Keratinocyte (primary cell): Measurements from ENCODE around the gene NEURL3. TPM values are rescaled to one million over a fixed set of nuclear protein-coding genes. Genes with fewer than 3 reads are reported as not detected.

Source experiments
- DNase-seq: peaks from one replicate; pipeline ENCODE4 v3.0.0-alpha.2; 2011; ENCODE audit warnings: low read depth, missing footprints, low spot score
- FAIRE-seq: peaks from 2 replicates; lab custom pipeline; 2011; peaks lifted over from hg19 to GRCh38; lab: Jason Lieb, UNC
- H2AFZ ChIP-seq: 2 replicates; pipeline ENCODE4 v1.6.0; 2012; ENCODE audit warnings: low read length, control low read depth, inconsistent platforms; ENCODE audit not compliant: control insufficient read depth
- H3K27ac ChIP-seq: 2 replicates; pipeline ENCODE4 v1.5.1; 2011; ENCODE audit warnings: low read length; ENCODE audit not compliant: control insufficient read depth, insufficient read depth
- H3K27me3 ChIP-seq: 3 replicates; pipeline ENCODE4 v1.6.0; 2011; ENCODE audit warnings: low read length; ENCODE audit not compliant: control insufficient read depth, insufficient read depth; ENCODE audit errors: extremely low read depth
- H3K36me3 ChIP-seq, 2 experiments: 2 replicates in 1 of 2; 3 replicates in 1 of 2; pipeline ENCODE4 v1.5.1; 2011; ENCODE audit warnings: low read length in 2 of 2, mild to moderate bottlenecking in 1 of 2; ENCODE audit not compliant: control insufficient read depth in 2 of 2, insufficient read depth in 2 of 2; ENCODE audit errors: extremely low read depth in 1 of 2
- H3K4me1 ChIP-seq: 3 replicates; pipeline ENCODE4 v1.5.1; 2011; ENCODE audit warnings: low read length; ENCODE audit not compliant: control insufficient read depth, insufficient read depth; ENCODE audit errors: extremely low read depth
- H3K4me2 ChIP-seq: 3 replicates; pipeline ENCODE4 v1.6.0; 2011; ENCODE audit warnings: low read depth, low read length; ENCODE audit not compliant: control insufficient read depth, insufficient read depth; ENCODE audit errors: extremely low read depth
- H3K4me3 ChIP-seq, 3 experiments: fragments of 200-600 bp in 1 of 3; sonication (generic) in 1 of 3; 2 replicates in 2 of 3; 3 replicates in 1 of 3; pipeline ENCODE4 v1.5.1; 2011 to 2016; ENCODE audit warnings: low read length in 3 of 3, mild to moderate bottlenecking in 3 of 3, control low read depth in 2 of 3, inconsistent platforms in 1 of 3, low read depth in 1 of 3, mixed read lengths in 1 of 3, mixed run types in 1 of 3, moderate library complexity in 1 of 3; ENCODE audit not compliant: control insufficient read depth in 2 of 3, insufficient read depth in 2 of 3; ENCODE audit errors: extremely low read depth in 1 of 3
- H3K79me2 ChIP-seq: 2 replicates; pipeline ENCODE4 v1.6.0; 2012; ENCODE audit warnings: low read length; ENCODE audit not compliant: control insufficient read depth, insufficient read depth
- H3K9ac ChIP-seq: 3 replicates; pipeline ENCODE4 v1.6.0; 2011; ENCODE audit warnings: low read length; ENCODE audit not compliant: control insufficient read depth, insufficient read depth; ENCODE audit errors: extremely low read depth
- H3K9me1 ChIP-seq: 3 replicates; pipeline ENCODE4 v1.6.0; 2011; ENCODE audit warnings: low read length; ENCODE audit not compliant: control insufficient read depth, insufficient read depth; ENCODE audit errors: extremely low read depth
- H3K9me3 ChIP-seq: 2 replicates; pipeline ENCODE4 v1.5.1; 2012; ENCODE audit warnings: low read depth, low read length; ENCODE audit not compliant: control insufficient read depth
- H4K20me1 ChIP-seq: 3 replicates; pipeline ENCODE4 v1.6.0; 2011; ENCODE audit warnings: low read length; ENCODE audit not compliant: control insufficient read depth, insufficient read depth; ENCODE audit errors: extremely low read depth
- EZH2 ChIP-seq: IDR thresholded peaks from one replicate; pipeline ENCODE4 v1.6.1; 2012; ENCODE audit warnings: inconsistent platforms, mild to moderate bottlenecking, low read length, moderate library complexity
- dilution Hi-C: fragments of 300-500 bp; cut with MboI; formaldehyde crosslinking; loops from one replicate; pipeline ENCODE4 v1.7.0; 2020; ENCODE audit warnings: low sequenced_read_pairs; ENCODE audit not compliant: extremely low pct_ligation_motif_present
- polyA plus RNA-seq, 5 experiments: library from polyadenylated mRNA; depleted of rRNA in 3 of 5; stranded (reverse) in 3 of 5; stranded (forward) in 1 of 5; unstranded in 1 of 5; fragments of >200 nt; gene quantifications; 1 replicate in 1 of 5; 2 replicates in 3 of 5; 3 replicates in 1 of 5; pipeline versions ENCODE4 v1.2.1 to v1.2.3, GENCODE V29; 2011 to 2012; ENCODE audit warnings: missing spikeins in 2 of 5, low read depth in 1 of 5, low replicate concordance in 1 of 5
- TF ChIP-seq, protein P1 (sequence below), 3 experiments: IDR thresholded peaks in 1 of 3; conservative IDR thresholded peaks in 1 of 3; optimal IDR thresholded peaks in 1 of 3; 2 replicates in 2 of 3; 3 replicates in 1 of 3; pipeline versions ENCODE3 to v1.5.1; 2011; ENCODE audit warnings: low read length in 3 of 3, mild to moderate bottlenecking in 3 of 3, moderate library complexity in 2 of 3, control low read depth in 1 of 3, inconsistent platforms in 1 of 3; ENCODE audit not compliant: insufficient read depth in 2 of 3; ENCODE audit errors: extremely low read depth in 1 of 3

NEURL3 gene
- polyA plus RNA-seq, 1 donor (not counting 4 experiments of a cell fraction or from before 2014, with no cell fraction given): not detected

DNA sequence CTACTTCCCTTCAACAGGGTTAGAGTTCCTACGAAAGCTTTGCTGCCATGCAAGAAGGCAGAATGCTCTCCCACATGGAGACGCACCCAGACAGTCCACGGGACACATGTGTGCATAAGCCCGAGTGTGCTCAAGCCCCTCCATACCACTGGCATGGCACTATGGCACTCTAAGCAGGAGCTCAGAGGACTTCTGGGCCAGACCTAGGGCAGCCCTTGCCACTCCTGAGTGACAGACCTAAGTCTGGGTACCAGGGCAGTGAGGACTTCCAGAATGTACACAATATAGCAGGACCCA is 20.0 kb upstream of the NEURL3 start:
- Histone ChIP-seq H3K27me3 (peaks cover 36% of the 10 kb centered on the region), H3K9me1 (no peaks in the 10 kb centered on the region), H3K4me1 (no peaks in the 10 kb centered on the region), H3K36me3 (no peaks in the 10 kb centered on the region), H4K20me1 (no peaks in the 10 kb centered on the region), H3K27ac (no peak overlapping the region), H3K4me2 (no peak overlapping the region), H3K4me3 (no peak overlapping the region), H3K79me2 (no peaks in the 10 kb centered on the region), H2AFZ (no peak overlapping the region), H3K9me3 (no peaks in the 10 kb centered on the region), H3K9ac (no peak overlapping the region)
- dilution Hi-C loops: no loop called here
- FAIRE-seq: no peak
- DNase-seq: no peak
- TF ChIP-seq, protein P1, sequence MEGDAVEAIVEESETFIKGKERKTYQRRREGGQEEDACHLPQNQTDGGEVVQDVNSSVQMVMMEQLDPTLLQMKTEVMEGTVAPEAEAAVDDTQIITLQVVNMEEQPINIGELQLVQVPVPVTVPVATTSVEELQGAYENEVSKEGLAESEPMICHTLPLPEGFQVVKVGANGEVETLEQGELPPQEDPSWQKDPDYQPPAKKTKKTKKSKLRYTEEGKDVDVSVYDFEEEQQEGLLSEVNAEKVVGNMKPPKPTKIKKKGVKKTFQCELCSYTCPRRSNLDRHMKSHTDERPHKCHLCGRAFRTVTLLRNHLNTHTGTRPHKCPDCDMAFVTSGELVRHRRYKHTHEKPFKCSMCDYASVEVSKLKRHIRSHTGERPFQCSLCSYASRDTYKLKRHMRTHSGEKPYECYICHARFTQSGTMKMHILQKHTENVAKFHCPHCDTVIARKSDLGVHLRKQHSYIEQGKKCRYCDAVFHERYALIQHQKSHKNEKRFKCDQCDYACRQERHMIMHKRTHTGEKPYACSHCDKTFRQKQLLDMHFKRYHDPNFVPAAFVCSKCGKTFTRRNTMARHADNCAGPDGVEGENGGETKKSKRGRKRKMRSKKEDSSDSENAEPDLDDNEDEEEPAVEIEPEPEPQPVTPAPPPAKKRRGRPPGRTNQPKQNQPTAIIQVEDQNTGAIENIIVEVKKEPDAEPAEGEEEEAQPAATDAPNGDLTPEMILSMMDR (optimal IDR thresholded peaks at IDR 0.05 in 1 of 3, IDR thresholded peaks at IDR 0.05 in 1 of 3, conservative IDR thresholded peaks at IDR 0.05 in 1 of 3; ENCODE audit: extremely low read depth in 1 of 3, insufficient read depth in 2 of 3, low read length in 3 of 3): no peak
- TF ChIP-seq EZH2: no peak

DNA sequence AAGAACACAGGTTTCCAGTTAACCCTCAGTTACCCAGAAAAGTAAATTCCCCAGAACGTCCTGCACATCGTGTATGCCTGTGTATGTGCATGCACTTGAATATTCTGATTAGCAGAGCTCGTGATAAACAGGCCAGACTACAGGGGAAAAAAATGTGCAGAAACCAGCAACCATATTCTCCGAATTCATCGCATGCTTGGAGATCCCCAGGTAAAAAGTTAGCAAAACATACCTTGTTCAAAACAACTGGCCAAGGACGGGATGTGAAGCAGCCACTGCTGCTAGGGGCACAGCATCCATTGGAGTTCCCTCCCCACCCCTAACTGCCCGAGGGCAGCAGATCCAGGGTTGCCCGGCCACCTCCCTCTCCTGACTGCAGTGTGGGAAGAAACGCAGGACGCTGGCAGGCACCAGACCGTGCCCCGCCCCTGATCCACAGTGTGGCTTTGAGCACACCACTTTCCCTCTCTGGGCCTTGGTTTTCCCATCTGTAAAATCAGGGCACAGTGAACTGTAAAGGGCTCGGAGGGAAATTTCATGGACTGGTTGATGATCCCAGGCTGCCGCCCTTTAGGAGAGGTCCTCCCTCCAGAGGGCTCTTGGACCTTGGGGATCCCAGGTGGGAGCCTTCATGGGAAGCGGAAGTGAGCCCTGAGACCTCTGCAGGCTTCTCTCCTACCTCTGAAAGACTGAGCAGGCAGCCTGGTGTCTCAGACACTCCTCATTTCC is 19.5 kb upstream of the NEURL3 start:
- Histone ChIP-seq H3K36me3 (no peaks in the 10 kb centered on the region), H3K9ac (no peak overlapping the region), H3K27ac (no peak overlapping the region), H3K9me1 (no peaks in the 10 kb centered on the region), H3K4me2 (no peak overlapping the region), H3K79me2 (no peaks in the 10 kb centered on the region), H3K4me1 (no peaks in the 10 kb centered on the region), H3K9me3 (no peaks in the 10 kb centered on the region), H3K27me3 (peaks cover 31% of the 10 kb centered on the region), H4K20me1 (no peaks in the 10 kb centered on the region), H3K4me3 (no peak overlapping the region), H2AFZ (no peak overlapping the region)
- no peak for TF ChIP-seq EZH2
- TF ChIP-seq, protein P1 (optimal IDR thresholded peaks at IDR 0.05 in 1 of 3, IDR thresholded peaks at IDR 0.05 in 1 of 3, conservative IDR thresholded peaks at IDR 0.05 in 1 of 3; ENCODE audit: extremely low read depth in 1 of 3, insufficient read depth in 2 of 3, low read length in 3 of 3): no peak
- DNase-seq (no peak), FAIRE-seq (no peak)
- dilution Hi-C loops: no loop called here
